GM21825 (cell line): ENCODE data around the gene CTSV.
A peak's percentile ranks its signal among the peaks of the same experiment; 100 is the strongest.
"Not testable (repeated sequence)": the region's sequence is repeated elsewhere in the genome, so short reads cannot be mapped to it uniquely, and the experiment has no call there.

Experiments used
- ATAC-seq: cut with Tn5 transposase; IDR thresholded peaks from one replicate; pipeline ENCODE4 v1.9.1; 2021; ENCODE audit warnings: mild to moderate bottlenecking, moderate library complexity; ENCODE audit not compliant: unreplicated experiment

The CTSV gene

GRCh38 chr9:97045300-97045699 lies 6.4 kb upstream of the CTSV start:
- ATAC-seq, result no peak

- ATAC-seq, result no peak
Observed at GRCh38 chr9:97041898-97042297, 3.0 kb upstream of the CTSV start.

GRCh38 chr9:97039514-97039860 lies 545 bp upstream of the CTSV start:
- ATAC-seq, result no peak

GRCh38 chr9:97023505-97023904 lies 15.4 kb downstream of the CTSV start:
- not testable (repeated sequence) for ATAC-seq

GRCh38 chr9:97013151-97014132 lies 25.5 kb downstream of the CTSV start:
- peak; percentile 80 for ATAC-seq

DNA sequence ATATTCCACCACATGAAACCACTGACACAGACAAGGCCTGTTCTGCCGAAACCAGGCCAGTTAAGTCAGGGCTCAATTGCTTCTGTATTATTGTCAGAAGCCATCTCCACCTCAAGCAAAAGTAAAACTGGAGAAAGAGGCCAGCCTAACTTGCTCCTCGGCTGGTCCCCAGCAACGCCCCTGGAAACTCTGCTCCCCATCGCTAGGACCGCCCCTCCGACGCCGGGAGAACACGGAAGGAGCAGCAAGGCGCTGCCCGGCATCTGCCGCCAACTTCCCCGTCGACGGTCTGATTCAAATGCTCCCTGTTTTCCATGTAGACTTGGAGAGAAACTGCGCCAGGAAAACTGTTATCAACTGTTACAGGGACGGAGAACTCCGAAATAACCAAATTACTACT lies 26.3 kb downstream of the CTSV start:
- peak; percentile 70 for ATAC-seq

- ATAC-seq, result not testable (repeated sequence)
Observed at GRCh38 chr9:97002195-97002594, 36.7 kb downstream of the CTSV start.

GRCh38 chr9:97001338-97001737 lies 37.6 kb downstream of the CTSV start:
- not testable (repeated sequence) for ATAC-seq

DNA sequence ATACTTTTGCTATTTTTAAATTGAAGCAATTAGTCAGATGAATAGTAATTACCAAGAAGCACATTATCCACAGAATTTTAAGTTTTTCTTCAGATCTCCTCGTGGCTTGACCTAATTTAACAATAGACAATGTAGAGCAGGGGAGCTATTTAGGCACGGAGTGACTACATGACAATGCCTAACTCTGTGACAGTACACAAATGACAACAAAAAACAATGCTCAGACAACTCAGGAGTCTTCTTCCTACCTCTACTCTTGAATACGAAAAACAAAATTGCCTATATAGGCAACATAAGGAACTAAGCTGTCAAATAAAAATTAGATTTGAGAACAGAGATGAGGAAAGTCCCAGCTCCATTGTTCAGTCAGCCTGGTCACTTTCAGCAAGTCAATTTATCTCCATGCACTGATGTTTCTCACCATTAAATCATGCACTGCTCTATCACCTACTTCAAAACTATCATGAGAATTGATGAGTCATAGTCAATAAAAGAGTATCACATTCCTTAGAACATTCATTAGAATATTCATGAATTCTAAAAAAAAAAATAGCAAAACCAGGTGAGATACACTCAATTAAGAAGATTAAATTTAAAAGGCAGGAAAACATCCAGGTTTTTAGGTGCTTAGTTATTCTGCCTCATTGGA lies 38.7 kb downstream of the CTSV start:
- not testable (repeated sequence) for ATAC-seq

DNA sequence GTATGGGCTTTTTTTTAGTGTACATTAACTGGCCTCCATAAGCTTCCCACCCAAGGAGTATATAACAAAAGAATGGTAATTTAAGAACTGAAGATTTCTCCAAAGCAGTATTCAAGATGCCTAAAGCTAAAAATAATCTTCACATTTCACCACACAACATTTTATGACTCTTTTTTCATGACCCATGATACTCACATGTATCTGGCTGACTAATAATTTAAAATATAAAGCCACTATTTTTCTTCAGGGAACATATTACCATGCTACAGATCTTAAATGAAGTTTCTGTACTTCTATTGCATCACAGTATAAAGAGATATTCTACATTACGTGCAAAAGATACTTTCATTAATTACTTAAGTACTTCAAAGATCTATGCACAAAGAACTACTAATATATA lies 39.2 kb downstream of the CTSV start:
- not testable (repeated sequence) for ATAC-seq

- ATAC-seq, result not testable (repeated sequence)
Observed at GRCh38 chr9:96997009-96997701, 41.8 kb downstream of the CTSV start.

- ATAC-seq, result not testable (repeated sequence)
Observed at GRCh38 chr9:96994531-96995016, 44.4 kb downstream of the CTSV start.

DNA sequence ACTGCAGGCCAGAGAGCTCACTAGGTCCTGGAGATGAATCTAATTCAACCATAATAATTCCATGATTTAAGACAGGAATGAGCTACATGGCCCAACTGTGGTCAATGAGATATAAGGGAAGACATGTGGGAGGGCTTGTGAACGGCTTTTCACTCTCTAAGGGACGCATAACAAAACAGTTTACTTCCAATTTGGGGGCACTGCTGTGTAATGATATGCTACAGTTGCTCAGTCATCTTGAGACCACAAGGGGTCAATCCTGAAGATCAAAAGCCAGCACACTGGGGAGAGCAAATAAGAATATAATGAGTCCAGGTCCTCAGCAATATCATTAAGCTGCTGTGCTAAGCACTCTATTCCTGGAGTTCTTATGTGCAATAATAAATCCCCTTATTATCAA lies 46.6 kb downstream of the CTSV start:
- ATAC-seq, result not testable (repeated sequence)

DNA sequence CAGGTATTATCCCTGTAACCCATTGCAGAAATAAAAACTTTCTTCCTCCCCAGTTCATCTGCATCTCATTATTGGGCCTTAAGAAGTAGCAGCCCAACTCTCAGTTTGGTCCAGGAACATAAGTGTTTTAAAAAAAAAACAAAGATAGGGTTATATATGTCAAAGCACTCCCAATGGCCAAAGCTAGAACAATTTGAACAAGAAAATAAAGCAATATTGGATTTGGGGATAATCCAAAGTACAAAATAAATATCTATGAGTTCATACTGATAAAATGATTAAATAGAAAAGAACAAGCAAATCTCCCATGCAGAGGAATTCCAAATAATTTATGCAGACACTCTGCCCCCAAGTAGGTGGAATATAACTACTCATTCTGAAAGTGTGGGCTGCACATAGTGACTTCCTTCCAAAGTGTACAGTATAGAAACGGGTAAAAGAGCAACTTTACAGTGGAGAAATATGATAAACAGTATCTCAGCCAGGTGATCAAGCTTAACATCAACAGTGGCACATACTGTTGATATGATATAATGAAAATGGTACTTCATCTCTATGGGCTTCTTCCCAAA lies 49.1 kb downstream of the CTSV start:
- not testable (repeated sequence) for ATAC-seq

DNA sequence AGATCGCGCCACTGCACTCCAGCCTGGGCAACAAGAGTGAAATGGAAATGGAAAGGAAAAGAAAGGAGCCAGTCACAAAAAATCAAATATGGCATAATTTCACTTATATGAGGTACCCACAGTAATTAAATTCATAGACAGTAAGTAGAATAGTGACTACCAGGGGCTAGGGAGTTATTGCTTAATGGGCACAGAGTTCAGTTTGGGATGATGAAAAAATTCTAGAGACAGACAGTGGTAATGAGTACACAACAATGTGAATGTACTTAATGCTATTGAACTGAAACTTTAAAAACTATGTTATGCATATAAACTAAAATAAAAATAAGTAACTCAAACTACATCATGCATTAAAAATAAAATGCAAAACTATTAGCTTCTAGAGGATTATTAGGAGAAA lies 54.1 kb downstream of the CTSV start:
- not testable (repeated sequence) for ATAC-seq

- ATAC-seq, result not testable (repeated sequence)
Observed at GRCh38 chr9:96984139-96984538, 54.8 kb downstream of the CTSV start.

- ATAC-seq, result not testable (repeated sequence)
Observed at GRCh38 chr9:96983496-96984122, 55.3 kb downstream of the CTSV start.
